ENCODE results near the gene CORT.

The CORT gene

GRCh38 chr1:10479296-10479695, 29.5 kb downstream of the CORT start:
- no peak for DNase-seq

- no peak for DNase-seq
Measured at GRCh38 chr1:10480614-10481013, 30.8 kb downstream of the CORT start.

GRCh38 chr1:10484521-10484920, 34.7 kb downstream of the CORT start:
- no peak for DNase-seq

GRCh38 chr1:10489291-10490055, 39.6 kb downstream of the CORT start:
- DNase-seq, result no peak

GRCh38 chr1:10490286-10490970, 40.6 kb downstream of the CORT start:
- no peak for DNase-seq

- no peak for DNase-seq
Measured at GRCh38 chr1:10494418-10494753, 44.6 kb downstream of the CORT start.

GRCh38 chr1:10494754-10495474, 45.1 kb downstream of the CORT start:
- DNase-seq, result peak; percentile 82

GRCh38 chr1:10495475-10495817, 45.6 kb downstream of the CORT start:
- no peak for DNase-seq

- peak; percentile 63 for DNase-seq
Measured at GRCh38 chr1:10495952-10496351, 46.1 kb downstream of the CORT start.

GRCh38 chr1:10497109-10497508, 47.3 kb downstream of the CORT start:
- no peak for DNase-seq

GRCh38 chr1:10498231-10498630, 48.4 kb downstream of the CORT start:
- DNase-seq, result no peak
